Caco-2 (cell line): Measurements from ENCODE around the gene MCM3AP. TPM values are rescaled to one million over a fixed set of nuclear protein-coding genes. Genes with fewer than 3 reads are reported as not detected.

Experiments used
- BruUV-seq: library from RNA; stranded (reverse); fragments of 400-500 nt; replicated peaks from 2 replicates; lab custom pipeline; 2021; lab: Mats Ljungman, UMichigan
- CTCF ChIA-PET: fragments of 300-600 bp; sonication (Branson Sonifier 250); formaldehyde crosslinking; loops from one replicate; lab custom pipeline; 2022; ENCODE audit warnings: antibody characterized with exemption; lab: Charles Lee
- POLR2A ChIA-PET: fragments of 300-600 bp; sonication (Branson Sonifier 250); formaldehyde crosslinking; loops from one replicate; lab custom pipeline; 2022; ENCODE audit warnings: antibody characterized with exemption; lab: Charles Lee
- DNase-seq, 2 experiments: peaks; one replicate each; pipeline versions ENCODE4 v3.0.0 to v3.0.0-alpha.2; 2020 to 2022
- H3K27me3 ChIP-seq: replicated peaks from 2 replicates; pipeline ENCODE4 v1.6.0; 2011; ENCODE audit warnings: low read length; ENCODE audit not compliant: control insufficient read depth, insufficient read depth
- H3K36me3 ChIP-seq: 2 replicates; pipeline ENCODE4 v1.5.1; 2011; ENCODE audit warnings: low read length; ENCODE audit not compliant: control insufficient read depth, insufficient read depth
- H3K4me1 ChIP-seq: fragments of 250-450 bp; sonication (Bioruptor Pico); 2 replicates; pipeline ENCODE4 v1.5.1; 2020; ENCODE audit warnings: mild to moderate bottlenecking
- H3K4me3 ChIP-seq: 2 replicates; pipeline ENCODE4 v1.5.1; 2011; ENCODE audit warnings: low read depth, mild to moderate bottlenecking, control low read depth, low read length
- H3K9me3 ChIP-seq: fragments of 250-450 bp; sonication (Bioruptor Pico); 2 replicates; pipeline ENCODE4 v1.5.1; 2020; ENCODE audit warnings: mild to moderate bottlenecking, moderate library complexity
- H3K27ac Mint-ChIP-seq: one replicate; pipeline ENCODE4 v1.8.0; 2022; ENCODE audit warnings: mixed read lengths; ENCODE audit not compliant: unreplicated experiment
- H3K27me3 Mint-ChIP-seq: one replicate; pipeline ENCODE4 v1.8.0; 2022; ENCODE audit warnings: mixed read lengths; ENCODE audit not compliant: insufficient read depth, unreplicated experiment
- H3K36me3 Mint-ChIP-seq: one replicate; pipeline ENCODE4 v1.8.0; 2022; ENCODE audit warnings: mild to moderate bottlenecking, mixed read lengths; ENCODE audit not compliant: insufficient read depth, unreplicated experiment
- H3K4me1 Mint-ChIP-seq: one replicate; pipeline ENCODE4 v1.8.0; 2022; ENCODE audit warnings: low read depth, mixed read lengths; ENCODE audit not compliant: unreplicated experiment
- H3K4me3 Mint-ChIP-seq: one replicate; pipeline ENCODE4 v1.8.0; 2022; ENCODE audit warnings: mild to moderate bottlenecking, moderate library complexity, mixed read lengths; ENCODE audit not compliant: unreplicated experiment
- H3K9me3 Mint-ChIP-seq: one replicate; pipeline ENCODE4 v1.8.0; 2022; ENCODE audit warnings: mixed read lengths; ENCODE audit not compliant: unreplicated experiment
- CTCF ChIP-seq, 2 experiments: fragments of 200-600 bp in 1 of 2; IDR thresholded peaks; 1 replicate in 1 of 2; 2 replicates in 1 of 2; pipeline versions ENCODE4 v1.5.1 to v1.8.0; 2011 to 2022; ENCODE audit warnings: antibody characterized with exemption in 1 of 2, control low read depth in 1 of 2, inconsistent platforms in 1 of 2, low read depth in 1 of 2, low read length in 1 of 2, mild to moderate bottlenecking in 1 of 2, moderate library complexity in 1 of 2; ENCODE audit not compliant: insufficient read depth in 1 of 2, severe bottlenecking in 1 of 2, unreplicated experiment in 1 of 2
- intact Hi-C: fragments of 100-400 bp; cut with micrococcal nuclease; formaldehyde crosslinking; loops from one replicate; pipeline ENCODE4 v1.10.0; 2022; ENCODE audit not compliant: unreplicated experiment
- total RNA-seq: library from RNA; stranded (reverse); gene quantifications from 2 replicates; pipeline ENCODE4 v1.2.3, GENCODE V29; 2022

Gene MCM3AP
- total RNA-seq, 1 experiment from 2014 or later, result 88.1 TPM

- no peak for TF ChIP-seq CTCF (IDR thresholded peaks at IDR 0.05; ENCODE audit: insufficient read depth in 1 of 2, low read depth in 1 of 2, low read length in 1 of 2, severe bottlenecking in 1 of 2, unreplicated experiment in 1 of 2)
- intact Hi-C loops, result loop anchor here (5.0 kb wide), 1 partner anchor 95 kb away; the partner anchor contains the start of gene LSS
- Mint-ChIP-seq H3K9me3 (no peaks in the 10 kb centered on the region), H3K4me3 (peak overlapping the region; percentile 77), H3K36me3 (peaks cover 41% of the 10 kb centered on the region), H3K4me1 (peaks cover 15% of the 10 kb centered on the region), H3K27me3 (no peaks in the 10 kb centered on the region), H3K27ac (peak overlapping the region; percentile 91)
- Histone ChIP-seq H3K27me3 (no peaks in the 10 kb centered on the region), H3K9me3 (no peaks in the 10 kb centered on the region), H3K4me3 (peak overlapping the region; percentile 81), H3K36me3 (no peaks in the 10 kb centered on the region), H3K4me1 (peaks cover 11% of the 10 kb centered on the region)
- POLR2A ChIA-PET, result interaction anchor here (0.6 to 0.8 kb wide), 3 partner anchors 93 to 433 kb away, joined by 3 read pairs; no protein-coding TSS in a partner anchor
- peak in 1 of 2 experiments; percentile 27 for DNase-seq
- CTCF ChIA-PET, result no interaction called here
- BruUV-seq, result no TSS peak
These were observed 37.2 kb upstream of the MCM3AP start for GRCh38 chr21:46322351-46323226.

GRCh38 chr21:46320331-46320801 lies 35.0 kb upstream of the MCM3AP start:
- intact Hi-C loops, result loop anchor here (5.0 kb wide), 1 partner anchor 93 kb away; the partner anchor contains the start of gene LSS
- BruUV-seq, result no TSS peak
- Mint-ChIP-seq H3K27ac (no peak overlapping the region), H3K36me3 (peaks cover 23% of the 10 kb centered on the region), H3K4me1 (peaks cover 2% of the 10 kb centered on the region), H3K9me3 (no peaks in the 10 kb centered on the region), H3K4me3 (no peak overlapping the region), H3K27me3 (no peaks in the 10 kb centered on the region)
- DNase-seq, result no peak
- CTCF ChIA-PET, result no interaction called here
- Histone ChIP-seq H3K4me3 (no peak overlapping the region), H3K36me3 (no peaks in the 10 kb centered on the region), H3K4me1 (no peaks in the 10 kb centered on the region; the same call in 1 of the 2 replicates), H3K27me3 (no peaks in the 10 kb centered on the region), H3K9me3 (no peaks in the 10 kb centered on the region)
- no peak for TF ChIP-seq CTCF (IDR thresholded peaks at IDR 0.05; ENCODE audit: insufficient read depth in 1 of 2, low read depth in 1 of 2, low read length in 1 of 2, severe bottlenecking in 1 of 2, unreplicated experiment in 1 of 2)
- POLR2A ChIA-PET, result no interaction called here

GRCh38 chr21:46319186-46319585 lies 33.8 kb upstream of the MCM3AP start:
- Histone ChIP-seq H3K36me3 (no peaks in the 10 kb centered on the region), H3K9me3 (no peaks in the 10 kb centered on the region), H3K27me3 (no peaks in the 10 kb centered on the region), H3K4me1 (no peaks in the 10 kb centered on the region; the same call in 1 of the 2 replicates), H3K4me3 (no peak overlapping the region)
- no peak overlapping the region for H3K27ac Mint-ChIP-seq
- BruUV-seq, result no TSS peak
- no peak overlapping the region for H3K4me3 Mint-ChIP-seq
- POLR2A ChIA-PET, result interaction anchor here (0.6 kb wide), 1 partner anchor 35 kb away, joined by 4 read pairs; no protein-coding TSS in a partner anchor
- H3K36me3 Mint-ChIP-seq, result peaks cover 19% of the 10 kb centered on the region
- no peaks in the 10 kb centered on the region for H3K27me3 Mint-ChIP-seq
- no peak for TF ChIP-seq CTCF (IDR thresholded peaks at IDR 0.05; ENCODE audit: insufficient read depth in 1 of 2, low read depth in 1 of 2, low read length in 1 of 2, severe bottlenecking in 1 of 2, unreplicated experiment in 1 of 2)
- no peaks in the 10 kb centered on the region for H3K4me1 Mint-ChIP-seq
- no peaks in the 10 kb centered on the region for H3K9me3 Mint-ChIP-seq
- intact Hi-C loops, result no loop called here
- no peak for DNase-seq
- CTCF ChIA-PET, result no interaction called here
